ENCODE results near the gene SH3BP1. TPM values are rescaled to one million over a fixed set of nuclear protein-coding genes. Genes with fewer than 3 reads are reported as not detected.

SH3BP1 gene
- polyA plus RNA-seq, 4 donors = 20.8 to 46.0 (median 28.5) TPM

- DNase-seq = no peak
- Histone ChIP-seq H3K27ac (ENCODE audit: low read depth in 1 of 3, low read length in 2 of 3) (peak overlapping the region in 2 of 3 donors; percentile 15 to 63), H3K4me3 (ENCODE audit: low read depth in 1 of 3, low read length in 3 of 3) (no peak overlapping the region), H3K27me3 (ENCODE audit: control insufficient read depth in 3 of 3, insufficient read depth in 3 of 3, low read length in 3 of 3) (no peaks in the 10 kb centered on the region), H3K36me3 (ENCODE audit: control insufficient read depth in 3 of 3, insufficient read depth in 2 of 3, low read depth in 1 of 3, low read length in 3 of 3) (peaks cover 0 to 96% (median 6%) of the 10 kb centered on the region in 3 donors), H3K4me1 (ENCODE audit: control insufficient read depth in 3 of 3, insufficient read depth in 2 of 3, low read depth in 1 of 3, low read length in 2 of 3) (peaks cover 5 to 65% (median 9%) of the 10 kb centered on the region in 3 donors), H3K9me3 (ENCODE audit: control insufficient read depth in 2 of 2, insufficient read depth in 1 of 2, low read depth in 1 of 2, low read length in 1 of 2) (no peaks in the 10 kb centered on the region)
- WGBS, 3 donors = 46 to 65% (median 62%) methylated on average over 6 of the region's 6 CpGs
- no peak for FAIRE-seq
Measured at GRCh38 chr22:37627545-37627944, 11.9 kb upstream of the SH3BP1 start.

GRCh38 chr22:37628830-37629229 lies 10.6 kb upstream of the SH3BP1 start:
- Histone ChIP-seq H3K27me3 (ENCODE audit: control insufficient read depth in 3 of 3, insufficient read depth in 3 of 3, low read length in 3 of 3) (no peaks in the 10 kb centered on the region), H3K4me1 (ENCODE audit: control insufficient read depth in 3 of 3, insufficient read depth in 2 of 3, low read depth in 1 of 3, low read length in 2 of 3) (peaks cover 8 to 72% (median 13%) of the 10 kb centered on the region in 3 donors), H3K36me3 (ENCODE audit: control insufficient read depth in 3 of 3, insufficient read depth in 2 of 3, low read depth in 1 of 3, low read length in 3 of 3) (peaks cover 0 to 91% (median 6%) of the 10 kb centered on the region in 3 donors), H3K27ac (ENCODE audit: low read depth in 1 of 3, low read length in 2 of 3) (no peak overlapping the region), H3K9me3 (ENCODE audit: control insufficient read depth in 2 of 2, insufficient read depth in 1 of 2, low read depth in 1 of 2, low read length in 1 of 2) (no peaks in the 10 kb centered on the region), H3K4me3 (ENCODE audit: low read depth in 1 of 3, low read length in 3 of 3) (no peak overlapping the region)
- WGBS, 3 donors = 92 to 96% (median 96%) methylated on average over 6 to 8 of the region's 8 CpGs
- DNase-seq (no peak), FAIRE-seq (no peak)

- no peak for DNase-seq
- Histone ChIP-seq H3K9me3 (ENCODE audit: control insufficient read depth in 2 of 2, insufficient read depth in 1 of 2, low read depth in 1 of 2, low read length in 1 of 2) (no peaks in the 10 kb centered on the region), H3K4me1 (ENCODE audit: control insufficient read depth in 3 of 3, insufficient read depth in 2 of 3, low read depth in 1 of 3, low read length in 2 of 3) (peaks cover 16 to 80% (median 18%) of the 10 kb centered on the region in 3 donors), H3K4me3 (ENCODE audit: low read depth in 1 of 3, low read length in 3 of 3) (no peak overlapping the region), H3K36me3 (ENCODE audit: control insufficient read depth in 3 of 3, insufficient read depth in 2 of 3, low read depth in 1 of 3, low read length in 3 of 3) (peaks cover 0 to 85% (median 6%) of the 10 kb centered on the region in 3 donors), H3K27ac (ENCODE audit: low read depth in 1 of 3, low read length in 2 of 3) (no peak overlapping the region), H3K27me3 (ENCODE audit: control insufficient read depth in 3 of 3, insufficient read depth in 3 of 3, low read length in 3 of 3) (no peaks in the 10 kb centered on the region)
- no peak for FAIRE-seq
- 85 to 89% (median 88%) methylated on average over 10 of the region's 10 CpGs for WGBS, 3 donors
Measured at GRCh38 chr22:37629928-37630327, 9.5 kb upstream of the SH3BP1 start.

- H3K27ac ChIP-seq (ENCODE audit: low read depth in 1 of 3, low read length in 2 of 3) = peak overlapping the region in 2 of 3 donors; percentile 27 to 96
- H3K4me1 ChIP-seq (ENCODE audit: control insufficient read depth in 3 of 3, insufficient read depth in 2 of 3, low read depth in 1 of 3, low read length in 2 of 3) = peaks cover 21 to 83% (median 23%) of the 10 kb centered on the region in 3 donors
- FAIRE-seq (no peak), DNase-seq (peak; percentile 70 to 86)
- H3K27me3 ChIP-seq (ENCODE audit: control insufficient read depth in 3 of 3, insufficient read depth in 3 of 3, low read length in 3 of 3) = no peaks in the 10 kb centered on the region
- no peak overlapping the region for H3K4me3 ChIP-seq (ENCODE audit: low read depth in 1 of 3, low read length in 3 of 3)
- 88 to 91% (median 90%) methylated on average over 9 of the region's 9 CpGs for WGBS, 3 donors
- H3K9me3 ChIP-seq (ENCODE audit: control insufficient read depth in 2 of 2, insufficient read depth in 1 of 2, low read depth in 1 of 2, low read length in 1 of 2) = no peaks in the 10 kb centered on the region
- H3K36me3 ChIP-seq (ENCODE audit: control insufficient read depth in 3 of 3, insufficient read depth in 2 of 3, low read depth in 1 of 3, low read length in 3 of 3) = peaks cover 0 to 83% (median 6%) of the 10 kb centered on the region in 3 donors
Measured at GRCh38 chr22:37630839-37631435, 8.5 kb upstream of the SH3BP1 start.

GRCh38 chr22:37631448-37632173 lies 7.9 kb upstream of the SH3BP1 start:
- Histone ChIP-seq H3K36me3 (ENCODE audit: control insufficient read depth in 3 of 3, insufficient read depth in 2 of 3, low read depth in 1 of 3, low read length in 3 of 3) (peaks cover 0 to 83% (median 6%) of the 10 kb centered on the region in 3 donors), H3K4me1 (ENCODE audit: control insufficient read depth in 3 of 3, insufficient read depth in 2 of 3, low read depth in 1 of 3, low read length in 2 of 3) (peaks cover 21 to 84% (median 25%) of the 10 kb centered on the region in 3 donors), H3K27me3 (ENCODE audit: control insufficient read depth in 3 of 3, insufficient read depth in 3 of 3, low read length in 3 of 3) (no peaks in the 10 kb centered on the region), H3K27ac (ENCODE audit: low read depth in 1 of 3, low read length in 2 of 3) (peak overlapping the region; percentile 27 to 96 (median 27)), H3K4me3 (ENCODE audit: low read depth in 1 of 3, low read length in 3 of 3) (no peak overlapping the region), H3K9me3 (ENCODE audit: control insufficient read depth in 2 of 2, insufficient read depth in 1 of 2, low read depth in 1 of 2, low read length in 1 of 2) (no peaks in the 10 kb centered on the region)
- FAIRE-seq (no peak), DNase-seq (peak in 1 of 2 donors; percentile 71)
- 66 to 80% (median 72%) methylated on average over 17 to 19 of the region's 19 CpGs for WGBS, 3 donors

- WGBS, 3 donors = 69 to 74% (median 69%) methylated on average over 14 of the region's 14 CpGs
Measured at GRCh38 chr22:37632174-37633088, 7.0 kb upstream of the SH3BP1 start.

GRCh38 chr22:37633089-37633624 lies 6.3 kb upstream of the SH3BP1 start:
- H3K27ac ChIP-seq (ENCODE audit: low read depth in 1 of 3, low read length in 2 of 3) = peak overlapping the region; percentile 84 to 96 (median 85)
- no peak for DNase-seq
- H3K9me3 ChIP-seq (ENCODE audit: control insufficient read depth in 2 of 2, insufficient read depth in 1 of 2, low read depth in 1 of 2, low read length in 1 of 2) = no peaks in the 10 kb centered on the region
- 33 to 43% (median 34%) methylated on average over 10 to 11 of the region's 11 CpGs for WGBS, 3 donors
- no peaks in the 10 kb centered on the region for H3K27me3 ChIP-seq (ENCODE audit: control insufficient read depth in 3 of 3, insufficient read depth in 3 of 3, low read length in 3 of 3)
- peaks cover 0 to 82% (median 6%) of the 10 kb centered on the region in 3 donors for H3K36me3 ChIP-seq (ENCODE audit: control insufficient read depth in 3 of 3, insufficient read depth in 2 of 3, low read depth in 1 of 3, low read length in 3 of 3)
- peaks cover 18 to 85% (median 34%) of the 10 kb centered on the region in 3 donors for H3K4me1 ChIP-seq (ENCODE audit: control insufficient read depth in 3 of 3, insufficient read depth in 2 of 3, low read depth in 1 of 3, low read length in 2 of 3)
- H3K4me3 ChIP-seq (ENCODE audit: low read depth in 1 of 3, low read length in 3 of 3) = peak overlapping the region in 1 of 3 donors; percentile 5
- FAIRE-seq = no peak

More at GRCh38 chr22:37632174-37633088, 7.0 kb upstream of the SH3BP1 start:
- Histone ChIP-seq H3K36me3 (ENCODE audit: control insufficient read depth in 3 of 3, insufficient read depth in 2 of 3, low read depth in 1 of 3, low read length in 3 of 3) (peaks cover 0 to 82% (median 6%) of the 10 kb centered on the region in 3 donors), H3K27ac (ENCODE audit: low read depth in 1 of 3, low read length in 2 of 3) (peak overlapping the region; percentile 52 to 96 (median 85)), H3K4me1 (ENCODE audit: control insufficient read depth in 3 of 3, insufficient read depth in 2 of 3, low read depth in 1 of 3, low read length in 2 of 3) (peaks cover 18 to 84% (median 29%) of the 10 kb centered on the region in 3 donors), H3K4me3 (ENCODE audit: low read depth in 1 of 3, low read length in 3 of 3) (peak overlapping the region in 1 of 3 donors; percentile 4), H3K27me3 (ENCODE audit: control insufficient read depth in 3 of 3, insufficient read depth in 3 of 3, low read length in 3 of 3) (no peaks in the 10 kb centered on the region), H3K9me3 (ENCODE audit: control insufficient read depth in 2 of 2, insufficient read depth in 1 of 2, low read depth in 1 of 2, low read length in 1 of 2) (no peaks in the 10 kb centered on the region)
- FAIRE-seq = no peak
- no peak for DNase-seq

All from small intestine (tissue), 7 donors.